Kidney epithelial cell (primary cell): ENCODE data around the gene RNASE11. TPM values are rescaled to one million over a fixed set of nuclear protein-coding genes. Genes with fewer than 3 reads are reported as not detected.
"Not testable (repeated sequence)": the region's sequence is repeated elsewhere in the genome, so short reads cannot be mapped to it uniquely, and the experiment has no call there.

Experiments
- DNase-seq: peaks from one replicate; pipeline ENCODE4 v3.0.0-alpha.2; 2010; ENCODE audit warnings: low read depth
- H3K27me3 ChIP-seq: 2 replicates; pipeline ENCODE4 v1.6.0; 2011; ENCODE audit warnings: low read length; ENCODE audit not compliant: control insufficient read depth, insufficient read depth
- H3K36me3 ChIP-seq: 2 replicates; pipeline ENCODE4 v1.5.1; 2011; ENCODE audit warnings: low read length; ENCODE audit not compliant: control insufficient read depth, insufficient read depth
- H3K4me3 ChIP-seq: 2 replicates; pipeline ENCODE4 v1.5.1; 2011; ENCODE audit warnings: low read depth, mild to moderate bottlenecking, control low read depth, low read length
- total RNA-seq: library from RNA; depleted of rRNA; stranded (reverse); fragments of >200 nt; gene quantifications from 2 replicates; pipeline ENCODE4 v1.2.3, GENCODE V29; 2015
- TF ChIP-seq, protein P1 (sequence below): IDR thresholded peaks from 2 replicates; pipeline ENCODE4 v1.5.1; 2011; ENCODE audit warnings: mild to moderate bottlenecking, moderate library complexity, low read length, control low read depth, inconsistent platforms; ENCODE audit not compliant: insufficient read depth, poor library complexity, severe bottlenecking

RNASE11 gene
- total RNA-seq, 1 donor from 2014 or later = not detected

GRCh38 chr14:20623798-20624197, 36.0 kb upstream of the RNASE11 start:
- no peak for DNase-seq
- Histone ChIP-seq H3K36me3 (no peaks in the 10 kb centered on the region), H3K27me3 (peaks cover 15% of the 10 kb centered on the region), H3K4me3 (no peak overlapping the region)
- TF ChIP-seq, protein P1, sequence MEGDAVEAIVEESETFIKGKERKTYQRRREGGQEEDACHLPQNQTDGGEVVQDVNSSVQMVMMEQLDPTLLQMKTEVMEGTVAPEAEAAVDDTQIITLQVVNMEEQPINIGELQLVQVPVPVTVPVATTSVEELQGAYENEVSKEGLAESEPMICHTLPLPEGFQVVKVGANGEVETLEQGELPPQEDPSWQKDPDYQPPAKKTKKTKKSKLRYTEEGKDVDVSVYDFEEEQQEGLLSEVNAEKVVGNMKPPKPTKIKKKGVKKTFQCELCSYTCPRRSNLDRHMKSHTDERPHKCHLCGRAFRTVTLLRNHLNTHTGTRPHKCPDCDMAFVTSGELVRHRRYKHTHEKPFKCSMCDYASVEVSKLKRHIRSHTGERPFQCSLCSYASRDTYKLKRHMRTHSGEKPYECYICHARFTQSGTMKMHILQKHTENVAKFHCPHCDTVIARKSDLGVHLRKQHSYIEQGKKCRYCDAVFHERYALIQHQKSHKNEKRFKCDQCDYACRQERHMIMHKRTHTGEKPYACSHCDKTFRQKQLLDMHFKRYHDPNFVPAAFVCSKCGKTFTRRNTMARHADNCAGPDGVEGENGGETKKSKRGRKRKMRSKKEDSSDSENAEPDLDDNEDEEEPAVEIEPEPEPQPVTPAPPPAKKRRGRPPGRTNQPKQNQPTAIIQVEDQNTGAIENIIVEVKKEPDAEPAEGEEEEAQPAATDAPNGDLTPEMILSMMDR = no peak

- Histone ChIP-seq H3K36me3 (no peaks in the 10 kb centered on the region), H3K27me3 (peaks cover 8% of the 10 kb centered on the region), H3K4me3 (no peak overlapping the region)
- no peak for DNase-seq
- TF ChIP-seq, protein P1 = no peak
These were observed 35.1 kb upstream of the RNASE11 start for GRCh38 chr14:20622816-20623291.

DNA sequence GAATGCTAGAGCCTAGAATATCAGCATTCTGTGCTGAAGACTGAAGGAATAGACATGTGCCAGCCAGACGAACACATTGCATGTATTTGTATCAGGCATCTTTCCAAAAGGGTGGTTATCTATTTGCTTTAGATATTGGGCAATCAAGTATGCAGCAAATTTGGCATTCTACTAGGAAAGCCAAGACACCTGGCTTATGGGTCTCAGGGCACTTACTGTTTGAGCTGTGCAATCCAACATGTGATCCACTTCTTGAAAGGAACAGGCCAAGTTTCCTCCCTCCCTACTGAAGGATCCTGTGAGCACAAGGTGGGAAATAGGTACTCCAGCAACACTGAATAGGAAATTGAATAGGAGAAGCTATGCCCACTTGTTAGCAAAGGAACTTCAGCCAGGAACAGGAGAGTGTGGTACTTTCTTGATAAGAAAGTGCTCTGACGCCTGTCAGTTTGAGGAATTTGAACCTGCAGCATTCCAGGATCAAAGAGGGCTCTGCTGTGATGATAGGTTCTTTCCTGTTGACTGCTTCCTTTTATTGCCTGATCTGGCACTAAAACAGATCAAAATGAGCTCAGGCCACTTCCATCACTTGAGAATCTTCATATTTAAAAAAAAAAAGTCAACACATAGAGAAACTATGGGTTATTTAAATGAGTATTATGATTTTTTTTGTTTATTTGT, 33.1 kb upstream of the RNASE11 start:
- no peak for DNase-seq
- Histone ChIP-seq H3K36me3 (no peaks in the 10 kb centered on the region), H3K4me3 (no peak overlapping the region), H3K27me3 (no peaks in the 10 kb centered on the region)
- TF ChIP-seq, protein P1 = no peak

- not testable (repeated sequence) for H3K27me3 ChIP-seq, DNase-seq, H3K36me3 ChIP-seq, H3K4me3 ChIP-seq
These were observed 31.9 kb upstream of the RNASE11 start for GRCh38 chr14:20619688-20620087.

DNA sequence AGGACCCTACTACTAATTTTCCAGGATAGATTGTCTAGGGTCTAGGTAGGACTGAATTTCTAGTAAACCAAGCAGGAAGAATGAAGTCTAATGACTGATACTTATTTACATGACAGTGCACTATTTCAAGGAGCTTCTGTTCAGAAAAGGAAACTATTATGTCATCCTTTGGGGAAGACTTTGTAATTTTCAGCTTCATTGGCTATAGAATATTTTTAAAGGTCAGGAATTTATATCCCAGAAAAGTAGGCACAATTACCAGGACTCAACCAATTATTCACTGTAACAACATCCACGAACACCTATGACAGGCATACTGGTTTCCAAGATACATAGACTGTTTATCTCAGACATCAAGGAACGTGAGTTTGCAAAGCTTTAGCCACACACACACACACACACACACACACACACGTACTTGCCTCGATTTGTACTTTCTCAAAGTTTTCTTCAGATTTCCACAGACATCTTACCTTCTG, 30.5 kb upstream of the RNASE11 start:
- no peaks in the 10 kb centered on the region for H3K36me3 ChIP-seq
- DNase-seq = no peak
- TF ChIP-seq, protein P1 = no peak
- H3K4me3 ChIP-seq = no peak overlapping the region
- H3K27me3 ChIP-seq = no peaks in the 10 kb centered on the region

- H3K4me3 ChIP-seq = no peak overlapping the region
- no peak for DNase-seq
- TF ChIP-seq, protein P1 = no peak
- no peaks in the 10 kb centered on the region for H3K36me3 ChIP-seq
- no peaks in the 10 kb centered on the region for H3K27me3 ChIP-seq
These were observed 29.6 kb upstream of the RNASE11 start for GRCh38 chr14:20617138-20618003.
